Measurements from ENCODE around the gene DBN1.

DNA sequence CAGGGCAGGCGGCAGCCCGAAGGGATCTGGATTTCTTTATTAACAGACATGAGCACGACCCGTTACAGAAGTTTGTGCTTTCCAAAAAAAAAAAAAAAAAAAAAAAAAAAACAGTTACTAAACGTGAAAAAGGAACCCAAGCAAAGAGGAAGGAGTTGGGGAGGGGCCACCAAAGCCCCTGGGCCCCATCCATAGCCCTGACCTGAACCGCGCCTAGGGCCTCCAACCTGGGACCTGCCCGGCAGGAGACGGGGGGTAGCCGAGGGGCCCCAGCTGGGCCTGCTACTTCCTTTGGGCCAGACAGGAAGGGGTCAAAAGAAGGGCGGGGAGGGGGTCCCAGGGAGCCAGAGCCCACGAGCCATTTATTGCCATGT, 16.9 kb downstream of the DBN1 start:
- no peak for TF ChIP-seq CTCF (IDR thresholded peaks at IDR 0.05; ENCODE audit: insufficient read depth, low read depth, low read length)
- TF ChIP-seq EZH2 (IDR thresholded peaks at IDR 0.05; ENCODE audit: insufficient read depth, low read length): no peak

All from astrocyte (in vitro differentiated cells and primary cell).